Measurements from ENCODE around the gene PALS1.

GRCh38 chr14:67191768-67192290 is 49.4 kb upstream of the PALS1 start:
- TF ChIP-seq SUZ12 (IDR thresholded peaks at IDR 0.05) (no peak), HDGF (IDR thresholded peaks at IDR 0.05; ENCODE audit: borderline replicate concordance) (no peak), ZNF384 (IDR thresholded peaks at IDR 0.05) (no peak), ARNT (IDR thresholded peaks at IDR 0.05) (no peak), FOXA1 (IDR thresholded peaks at IDR 0.05) (no peak), ELF4 (IDR thresholded peaks at IDR 0.05) (no peak), FOXK2 (IDR thresholded peaks at IDR 0.05) (no peak), TARDBP (IDR thresholded peaks at IDR 0.05) (no peak), SP1 (IDR thresholded peaks at IDR 0.05) (no peak)
